Measurements from ENCODE around the gene PDIA4.
"Not testable (repeated sequence)": the region's sequence is repeated elsewhere in the genome, so short reads cannot be mapped to it uniquely, and the experiment has no call there.

PDIA4 gene

GRCh38 chr7:148983200-148984146, 44.8 kb downstream of the PDIA4 start:
- Mint-ChIP-seq H3K27ac (peak overlapping the region; percentile 83), H3K4me1 (peaks cover 63% of the 10 kb centered on the region), H3K36me3 (peaks cover 3% of the 10 kb centered on the region), H3K27me3 (peaks cover 36% of the 10 kb centered on the region), H3K9me3 (peaks cover 2% of the 10 kb centered on the region), H3K4me3 (peak overlapping the region; percentile 89)
- peak; percentile 87 for DNase-seq
- CTCF ChIA-PET = interaction anchor here (0.6 to 2.1 kb wide), 7 partner anchors 22 to 406 kb away, joined by 3 to 8 read pairs (median 3); no protein-coding TSS in a partner anchor

- peaks cover 3% of the 10 kb centered on the region for H3K36me3 Mint-ChIP-seq
- peak overlapping the region; percentile 62 for H3K27ac Mint-ChIP-seq
- CTCF ChIA-PET = interaction anchor here (0.6 to 1.5 kb wide), 7 partner anchors 23 to 484 kb away, joined by 3 to 5 read pairs (median 3); no protein-coding TSS in a partner anchor
- H3K27me3 Mint-ChIP-seq = peaks cover 32% of the 10 kb centered on the region
- DNase-seq = no peak
- peaks cover 2% of the 10 kb centered on the region for H3K9me3 Mint-ChIP-seq
- H3K4me3 Mint-ChIP-seq = peak overlapping the region; percentile 89
- H3K4me1 Mint-ChIP-seq = peaks cover 59% of the 10 kb centered on the region
Observed at GRCh38 chr7:148982654-148983199, 45.6 kb downstream of the PDIA4 start.

GRCh38 chr7:148979827-148980226, 48.5 kb downstream of the PDIA4 start:
- Mint-ChIP-seq H3K27ac (peak overlapping the region; percentile 87), H3K9me3 (peaks cover 2% of the 10 kb centered on the region), H3K36me3 (peaks cover 3% of the 10 kb centered on the region), H3K4me1 (peaks cover 37% of the 10 kb centered on the region), H3K27me3 (peaks cover 21% of the 10 kb centered on the region), H3K4me3 (peak overlapping the region; percentile 2)
- CTCF ChIA-PET = interaction anchor here (1.1 kb wide), 1 partner anchor 404 kb away, joined by 3 read pairs; no protein-coding TSS in a partner anchor
- DNase-seq = peak; percentile 44

- not testable (repeated sequence) for H3K4me3 Mint-ChIP-seq, DNase-seq, H3K36me3 Mint-ChIP-seq, H3K9me3 Mint-ChIP-seq
- H3K27me3 Mint-ChIP-seq = peaks cover 21% of the 10 kb centered on the region
- peak overlapping the region; percentile 47 for H3K27ac Mint-ChIP-seq
- peaks cover 30% of the 10 kb centered on the region for H3K4me1 Mint-ChIP-seq
- CTCF ChIA-PET = interaction anchor here (0.8 kb wide), 1 partner anchor 9 kb away, joined by 4 read pairs; no protein-coding TSS in a partner anchor
Observed at GRCh38 chr7:148979072-148979471, 49.2 kb downstream of the PDIA4 start.

- no peak for DNase-seq
- Mint-ChIP-seq H3K36me3 (peaks cover 2% of the 10 kb centered on the region), H3K27me3 (peaks cover 14% of the 10 kb centered on the region), H3K27ac (no peak overlapping the region), H3K9me3 (peaks cover 2% of the 10 kb centered on the region), H3K4me3 (no peak overlapping the region), H3K4me1 (peaks cover 21% of the 10 kb centered on the region)
- CTCF ChIA-PET = no interaction called here
Observed at GRCh38 chr7:148978091-148978490, 50.2 kb downstream of the PDIA4 start.

DNA sequence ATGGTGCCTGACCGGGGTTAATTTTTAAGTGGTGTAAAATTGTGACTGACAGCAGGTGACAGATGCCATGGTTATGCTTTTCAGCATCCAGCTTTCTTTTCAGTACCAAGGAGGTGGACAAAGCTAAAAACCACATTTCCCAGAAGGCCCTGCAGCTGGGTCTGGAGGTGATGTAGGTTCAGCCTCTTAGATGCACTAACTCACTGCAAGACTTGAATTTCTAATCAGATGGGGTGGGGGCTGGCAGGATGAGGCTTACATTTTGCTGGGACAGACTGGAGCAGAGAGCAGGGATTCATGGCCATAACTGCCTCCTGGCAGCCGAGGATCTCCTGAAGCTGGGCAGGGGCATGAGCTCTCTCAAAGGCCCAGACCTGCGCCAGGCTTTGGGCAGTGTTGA, 52.4 kb downstream of the PDIA4 start:
- no peaks in the 10 kb centered on the region for H3K36me3 Mint-ChIP-seq
- no peak for DNase-seq
- no peak overlapping the region for H3K4me3 Mint-ChIP-seq
- H3K9me3 Mint-ChIP-seq = peaks cover 2% of the 10 kb centered on the region
- H3K4me1 Mint-ChIP-seq = peaks cover 15% of the 10 kb centered on the region
- H3K27me3 Mint-ChIP-seq = peaks cover 9% of the 10 kb centered on the region
- no peak overlapping the region for H3K27ac Mint-ChIP-seq
- CTCF ChIA-PET = interaction anchor here (1.2 to 2.7 kb wide), 3 partner anchors 8 to 710 kb away, joined by 3 to 11 read pairs (median 5); no protein-coding TSS in a partner anchor

DNA sequence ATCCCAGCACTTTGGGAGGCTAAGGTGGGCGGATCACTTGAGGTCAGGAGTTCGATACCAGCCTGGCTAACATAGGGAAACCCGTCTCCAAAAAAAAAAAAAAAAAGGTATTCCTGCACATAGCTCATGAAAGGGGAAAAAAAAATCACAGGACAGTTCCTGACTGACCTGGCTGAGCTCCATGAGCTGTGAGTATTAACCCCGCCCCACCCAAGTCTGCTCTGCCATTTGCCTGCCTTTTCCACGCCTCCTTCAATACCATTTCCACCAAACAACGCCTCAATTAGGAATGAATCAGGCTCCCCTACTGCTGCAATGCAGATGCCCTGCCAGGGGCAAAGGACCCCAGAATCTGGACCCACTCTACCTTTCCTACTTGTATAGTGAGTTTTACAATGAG, 55.0 kb downstream of the PDIA4 start:
- no peak overlapping the region for H3K27ac Mint-ChIP-seq
- no peak for DNase-seq
- no peaks in the 10 kb centered on the region for H3K9me3 Mint-ChIP-seq
- H3K4me1 Mint-ChIP-seq = peaks cover 3% of the 10 kb centered on the region
- H3K36me3 Mint-ChIP-seq = no peaks in the 10 kb centered on the region
- H3K4me3 Mint-ChIP-seq = no peak overlapping the region
- H3K27me3 Mint-ChIP-seq = peaks cover 9% of the 10 kb centered on the region
- CTCF ChIA-PET = interaction anchor here (1.5 kb wide), 1 partner anchor 32 kb away, joined by 6 read pairs; no protein-coding TSS in a partner anchor

- H3K9me3 Mint-ChIP-seq = no peaks in the 10 kb centered on the region
- H3K27ac Mint-ChIP-seq = no peak overlapping the region
- DNase-seq = no peak
- CTCF ChIA-PET = interaction anchor here (1.5 kb wide), 1 partner anchor 32 kb away, joined by 6 read pairs; no protein-coding TSS in a partner anchor
- no peaks in the 10 kb centered on the region for H3K36me3 Mint-ChIP-seq
- H3K4me3 Mint-ChIP-seq = no peak overlapping the region
- H3K27me3 Mint-ChIP-seq = peaks cover 6% of the 10 kb centered on the region
- H3K4me1 Mint-ChIP-seq = no peaks in the 10 kb centered on the region
Observed at GRCh38 chr7:148972375-148972774, 55.9 kb downstream of the PDIA4 start.

DNA sequence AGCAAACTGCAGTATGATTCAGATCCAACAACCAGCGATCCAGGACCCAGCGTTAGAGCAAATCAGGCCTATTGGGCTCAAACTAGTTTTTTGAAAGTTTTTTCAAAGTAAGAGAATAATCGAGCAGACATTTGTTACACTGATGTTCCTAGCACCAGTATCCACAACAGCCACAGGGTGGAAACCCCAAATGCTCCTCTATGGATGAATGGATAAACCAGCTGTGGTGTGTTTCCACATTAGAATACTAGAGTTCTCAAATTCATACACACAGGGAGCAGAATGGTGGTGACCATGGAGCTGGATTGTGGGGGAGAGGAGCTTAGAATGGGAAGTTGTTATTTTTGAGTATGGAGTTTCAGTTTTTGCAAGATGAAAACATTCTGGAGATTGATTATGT, 60.7 kb downstream of the PDIA4 start:
- Mint-ChIP-seq H3K4me3 (no peak overlapping the region), H3K36me3 (no peaks in the 10 kb centered on the region), H3K9me3 (no peaks in the 10 kb centered on the region)

GRCh38 chr7:148967032-148967372, 61.3 kb downstream of the PDIA4 start:
- Mint-ChIP-seq H3K9me3 (no peaks in the 10 kb centered on the region), H3K27me3 (peaks cover 27% of the 10 kb centered on the region), H3K4me1 (peaks cover 34% of the 10 kb centered on the region), H3K4me3 (peak overlapping the region; percentile 69), H3K36me3 (no peaks in the 10 kb centered on the region), H3K27ac (no peak overlapping the region)
- no peak for DNase-seq
- CTCF ChIA-PET = interaction anchor here (0.8 to 2.2 kb wide), 9 partner anchors 9 to 702 kb away, joined by 3 to 13 read pairs (median 4); no protein-coding TSS in a partner anchor

More for the DNA sequence above, 60.7 kb downstream of the PDIA4 start:
- Mint-ChIP-seq H3K27ac (no peak overlapping the region), H3K27me3 (peaks cover 27% of the 10 kb centered on the region), H3K4me1 (peaks cover 29% of the 10 kb centered on the region)
- DNase-seq = no peak
- CTCF ChIA-PET = interaction anchor here (0.6 to 2.2 kb wide), 7 partner anchors 8 to 703 kb away, joined by 3 to 11 read pairs (median 3); no protein-coding TSS in a partner anchor

GRCh38 chr7:148964483-148965267, 63.6 kb downstream of the PDIA4 start:
- H3K27me3 Mint-ChIP-seq = peaks cover 31% of the 10 kb centered on the region
- no peaks in the 10 kb centered on the region for H3K36me3 Mint-ChIP-seq
- no peak for DNase-seq

DNA sequence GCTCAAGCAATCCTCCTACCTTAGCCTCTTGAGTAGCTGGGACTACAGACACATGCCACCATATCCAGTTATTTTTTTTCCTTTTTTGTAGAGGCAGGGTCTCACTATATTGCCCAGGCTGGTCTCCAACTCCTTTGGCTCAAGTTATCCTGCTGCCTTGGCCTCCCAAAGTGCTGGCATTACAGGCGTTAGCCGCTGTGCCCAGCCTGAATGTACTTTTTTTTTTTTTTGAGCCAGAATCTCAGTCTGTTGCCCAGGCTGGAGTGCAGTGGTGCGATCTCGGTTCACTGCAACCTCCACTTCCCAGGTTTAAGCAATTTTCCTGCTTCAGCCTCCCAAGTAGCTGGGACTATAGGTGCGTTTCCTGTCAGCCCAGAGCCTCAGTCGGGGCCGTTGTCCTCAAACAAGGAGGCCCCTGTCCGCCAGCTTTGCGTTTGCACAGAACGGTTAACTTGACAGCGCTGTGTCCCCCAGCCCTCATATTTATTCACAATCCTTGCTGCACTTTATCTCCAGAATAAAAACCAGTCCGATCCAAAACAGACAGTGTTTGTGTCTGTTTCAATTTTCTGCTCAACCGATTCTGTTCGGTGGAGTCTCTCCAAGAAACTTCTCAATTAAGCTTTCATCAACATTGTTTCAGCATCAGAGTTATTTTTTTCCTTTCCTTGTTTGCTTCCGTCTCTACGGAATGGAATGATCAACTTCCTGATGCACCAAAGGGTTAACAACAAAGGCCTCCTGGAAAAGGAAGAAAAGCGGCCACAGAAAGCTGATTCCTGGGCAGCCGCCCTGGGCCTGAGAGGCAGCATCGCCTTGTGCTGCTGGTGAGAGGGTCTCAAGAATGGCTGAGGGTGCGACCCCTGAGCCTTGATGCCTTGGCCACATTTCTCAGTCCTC, 64.5 kb downstream of the PDIA4 start:
- Mint-ChIP-seq H3K27ac (peak overlapping the region; percentile 87), H3K27me3 (peaks cover 32% of the 10 kb centered on the region), H3K4me3 (peak overlapping the region; percentile 89), H3K36me3 (no peaks in the 10 kb centered on the region), H3K4me1 (peaks cover 34% of the 10 kb centered on the region), H3K9me3 (no peaks in the 10 kb centered on the region)
- no peak for DNase-seq
- CTCF ChIA-PET = interaction anchor here (0.6 to 3.1 kb wide), 19 partner anchors 11 to 755 kb away, joined by 3 to 24 read pairs (median 5); partner anchors contain the start of gene CUL1

More at GRCh38 chr7:148964483-148965267, 63.6 kb downstream of the PDIA4 start:
- no peaks in the 10 kb centered on the region for H3K9me3 Mint-ChIP-seq
- peaks cover 34% of the 10 kb centered on the region for H3K4me1 Mint-ChIP-seq
- CTCF ChIA-PET = interaction anchor here (1.0 to 3.1 kb wide), 8 partner anchors 10 to 461 kb away, joined by 3 to 24 read pairs (median 4); partner anchors contain the start of gene CUL1
- H3K4me3 Mint-ChIP-seq = peak overlapping the region; percentile 89
- H3K27ac Mint-ChIP-seq = peak overlapping the region; percentile 42

All from activated naive CD4-positive, alpha-beta T cell treated with anti-CD3 and anti-CD28 coated beads, Interleukin-2, amount 10 ng/mL, durations not matched to agents 7 days and 5 days (primary cell).